Osteoblast (primary cell): Measurements from ENCODE around the gene SCN4B. TPM values are rescaled to one million over a fixed set of nuclear protein-coding genes. Genes with fewer than 3 reads are reported as not detected.

Experiments
- DNase-seq: peaks from one replicate; pipeline ENCODE4 v3.0.0; 2011; ENCODE audit warnings: low spot score, mixed read lengths; ENCODE audit not compliant: insufficient read length; ENCODE audit errors: missing footprints
- H2AFZ ChIP-seq: 2 replicates; pipeline ENCODE4 v1.6.0; 2011; ENCODE audit warnings: mild to moderate bottlenecking, low read length
- H3K27ac ChIP-seq: 2 replicates; pipeline ENCODE4 v1.5.1; 2011; ENCODE audit warnings: mild to moderate bottlenecking, low read depth, low read length, moderate library complexity
- H3K27me3 ChIP-seq: 2 replicates; pipeline ENCODE4 v1.6.0; 2012; ENCODE audit warnings: mild to moderate bottlenecking, control low read depth, inconsistent platforms, low read length, moderate library complexity; ENCODE audit not compliant: insufficient read depth
- H3K36me3 ChIP-seq: 2 replicates; pipeline ENCODE4 v1.5.1; 2011; ENCODE audit warnings: mild to moderate bottlenecking, low read length, control low read depth, moderate library complexity; ENCODE audit not compliant: insufficient read depth
- H3K4me1 ChIP-seq: 2 replicates; pipeline ENCODE4 v1.5.1; 2011; ENCODE audit warnings: mild to moderate bottlenecking, low read length, control low read depth, moderate library complexity; ENCODE audit not compliant: insufficient read depth
- H3K4me2 ChIP-seq: 2 replicates; pipeline ENCODE4 v1.6.0; 2011; ENCODE audit warnings: mild to moderate bottlenecking, low read length; ENCODE audit not compliant: insufficient read depth
- H3K4me3 ChIP-seq: fragments of 200-600 bp; sonication (generic); 3 replicates; pipeline ENCODE4 v1.5.1; 2012; ENCODE audit warnings: mild to moderate bottlenecking, low read length, inconsistent platforms; ENCODE audit not compliant: insufficient read depth
- H3K79me2 ChIP-seq: 2 replicates; pipeline ENCODE4 v1.6.0; 2012; ENCODE audit warnings: mild to moderate bottlenecking, low read length, control low read depth, inconsistent platforms; ENCODE audit not compliant: insufficient read depth
- H3K9me3 ChIP-seq: 2 replicates; pipeline ENCODE4 v1.5.1; 2011; ENCODE audit warnings: low read depth, low read length, control low read depth
- H4K20me1 ChIP-seq: 2 replicates; pipeline ENCODE4 v1.6.0; 2012; ENCODE audit warnings: mild to moderate bottlenecking, low read length, control low read depth; ENCODE audit not compliant: insufficient read depth
- CTCF ChIP-seq: IDR thresholded peaks from 2 replicates; pipeline ENCODE4 v1.5.1; 2011; ENCODE audit warnings: mild to moderate bottlenecking, low read depth, low read length, moderate library complexity; ENCODE audit errors: extremely low read depth
- total RNA-seq: library from RNA; depleted of rRNA; stranded (reverse); fragments of >200 nt; gene quantifications from 2 replicates; pipeline ENCODE4 v1.2.3, GENCODE V29; 2012

SCN4B gene
- total RNA-seq, 1 donor: 0.36 TPM

GRCh38 chr11:118088531-118088930 lies 64.1 kb downstream of the SCN4B start:
- no peak overlapping the region for H3K4me2 ChIP-seq
- TF ChIP-seq CTCF: no peak
- H2AFZ ChIP-seq: no peak overlapping the region
- H3K9me3 ChIP-seq: no peaks in the 10 kb centered on the region
- H3K27me3 ChIP-seq: no peaks in the 10 kb centered on the region
- H4K20me1 ChIP-seq: no peaks in the 10 kb centered on the region
- H3K27ac ChIP-seq: no peak overlapping the region
- no peaks in the 10 kb centered on the region for H3K4me1 ChIP-seq
- no peaks in the 10 kb centered on the region for H3K79me2 ChIP-seq
- no peak overlapping the region for H3K4me3 ChIP-seq
- no peak for DNase-seq
- H3K36me3 ChIP-seq: no peaks in the 10 kb centered on the region

- Histone ChIP-seq H3K27ac (no peak overlapping the region), H3K36me3 (no peaks in the 10 kb centered on the region), H3K4me2 (no peak overlapping the region), H3K4me3 (no peak overlapping the region), H3K4me1 (no peaks in the 10 kb centered on the region), H2AFZ (no peak overlapping the region), H3K27me3 (peaks cover 3% of the 10 kb centered on the region), H4K20me1 (no peaks in the 10 kb centered on the region), H3K9me3 (no peaks in the 10 kb centered on the region), H3K79me2 (no peaks in the 10 kb centered on the region)
- no peak for TF ChIP-seq CTCF
- DNase-seq: no peak
Measured at GRCh38 chr11:118087931-118088330, 64.7 kb downstream of the SCN4B start.

- no peak for TF ChIP-seq CTCF
- no peak within 1 kb of the TSS for H3K4me3 ChIP-seq
- peaks cover 3% of the 10 kb centered on the region for H3K27me3 ChIP-seq
- no peaks in the 10 kb centered on the region for H4K20me1 ChIP-seq
- H3K36me3 ChIP-seq: no peaks in the 10 kb centered on the region
- H3K9me3 ChIP-seq: no peaks in the 10 kb centered on the region
- no peak for DNase-seq
- no peaks in the 10 kb centered on the region for H3K4me1 ChIP-seq
- no peak within 1 kb of the TSS for H3K27ac ChIP-seq
- H2AFZ ChIP-seq: no peak within 1 kb of the TSS
- H3K79me2 ChIP-seq: no peaks in the 10 kb centered on the region
- H3K4me2 ChIP-seq: no peak within 1 kb of the TSS
Measured at GRCh38 chr11:118086913-118087768, 65.5 kb downstream of the SCN4B start, which contains the start of gene SMIM35. SMIM35 (minus strand) TSS chr11:118086963; CDS start chr11:118086757, 206 bp downstream.

- no peak for DNase-seq
Measured at GRCh38 chr11:118084656-118085055, 68.0 kb downstream of the SCN4B start.

More at GRCh38 chr11:118084656-118085055, 68.0 kb downstream of the SCN4B start:
- Histone ChIP-seq H3K4me3 (no peak overlapping the region), H3K9me3 (no peaks in the 10 kb centered on the region), H4K20me1 (no peaks in the 10 kb centered on the region), H2AFZ (no peak overlapping the region), H3K4me1 (no peaks in the 10 kb centered on the region), H3K27ac (no peak overlapping the region), H3K27me3 (peaks cover 7% of the 10 kb centered on the region), H3K4me2 (no peak overlapping the region), H3K79me2 (no peaks in the 10 kb centered on the region), H3K36me3 (no peaks in the 10 kb centered on the region)
- TF ChIP-seq CTCF: no peak
